ENCODE results near the gene THBD.

The THBD gene

GRCh38 chr20:23049201-23050075, at the start of gene THBD:
THBD (minus strand) TSS chr20:23049672; CDS start chr20:23049504, 168 bp downstream.
- DNase-seq (ENCODE audit: low spot score), result no peak

DNA sequence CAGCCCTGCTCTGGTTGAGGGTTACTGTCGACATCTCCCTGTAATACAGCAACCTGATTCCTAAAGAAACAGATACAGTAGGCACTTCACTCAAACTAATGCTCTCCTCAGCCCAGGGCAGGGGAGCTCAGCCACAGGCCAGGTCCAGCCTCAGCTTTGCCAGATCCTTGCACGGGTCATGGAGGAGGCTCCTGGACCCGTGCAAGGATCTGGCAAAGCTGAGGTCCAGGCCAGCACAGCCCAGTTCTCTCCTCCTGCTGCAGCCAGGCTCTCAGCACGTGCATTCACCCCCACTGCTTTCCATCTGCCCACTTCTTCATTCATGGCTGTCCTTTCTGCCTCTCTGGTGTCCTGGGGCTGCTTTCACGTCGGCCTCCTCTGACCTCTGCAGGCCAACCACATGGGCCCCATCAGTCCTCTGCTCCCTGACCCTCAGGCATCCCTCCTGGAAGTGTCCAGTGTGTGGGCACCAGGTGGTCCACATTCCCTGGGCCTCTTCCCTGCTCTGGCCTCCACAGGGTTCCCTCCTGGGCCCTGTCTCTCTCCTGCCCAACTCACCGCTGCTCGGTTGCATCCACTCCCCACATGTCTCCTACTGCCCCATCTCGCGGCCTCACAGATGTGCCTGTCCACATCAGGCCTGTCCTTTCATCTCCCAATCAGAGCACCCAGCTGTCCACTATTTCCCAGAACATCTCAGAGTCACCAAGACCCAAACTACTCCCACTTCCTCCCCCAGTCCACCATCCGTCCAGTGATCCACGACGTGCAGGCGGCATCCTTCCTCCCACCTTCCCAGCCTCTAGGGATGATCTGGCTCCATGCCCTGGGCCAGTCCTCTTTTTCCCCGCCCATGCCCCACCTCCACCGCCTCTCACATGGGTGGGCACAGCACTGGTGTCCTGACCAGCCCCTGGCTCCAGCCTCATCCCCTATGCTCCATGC, 48.4 kb upstream of the THBD start:
- no peak for DNase-seq (ENCODE audit: low spot score)

DNA sequence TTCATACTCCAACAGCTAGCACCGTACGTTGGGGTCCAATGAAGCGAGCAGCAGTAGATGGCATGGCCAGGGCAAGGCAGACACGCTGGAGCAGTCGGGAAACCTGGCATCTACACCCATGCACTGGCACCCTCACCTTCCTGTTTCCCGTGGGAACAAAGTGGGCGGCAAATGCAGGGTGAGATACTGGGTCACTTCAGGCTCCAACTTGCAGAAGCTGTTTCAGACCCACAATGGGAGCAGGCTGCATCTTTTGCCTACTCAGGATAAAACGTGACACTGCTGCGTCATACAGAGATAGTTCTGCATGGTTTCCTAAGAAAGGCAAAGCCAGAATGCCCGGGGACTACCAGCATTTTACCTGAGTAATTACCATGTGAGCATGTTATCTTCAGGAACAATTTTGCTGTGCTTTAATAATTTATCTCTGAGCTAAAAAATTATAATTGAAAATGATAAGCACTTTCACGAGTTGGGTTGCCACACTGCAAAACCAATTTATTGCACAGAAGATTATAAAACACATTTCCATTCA, 47.6 kb upstream of the THBD start:
- no peak for DNase-seq (ENCODE audit: low spot score)

- DNase-seq (ENCODE audit: low spot score), result no peak
Observed at GRCh38 chr20:23096097-23096496, 46.6 kb upstream of the THBD start.

- no peak for DNase-seq (ENCODE audit: low spot score)
Observed at GRCh38 chr20:23095499-23095898, 46.0 kb upstream of the THBD start.

DNA sequence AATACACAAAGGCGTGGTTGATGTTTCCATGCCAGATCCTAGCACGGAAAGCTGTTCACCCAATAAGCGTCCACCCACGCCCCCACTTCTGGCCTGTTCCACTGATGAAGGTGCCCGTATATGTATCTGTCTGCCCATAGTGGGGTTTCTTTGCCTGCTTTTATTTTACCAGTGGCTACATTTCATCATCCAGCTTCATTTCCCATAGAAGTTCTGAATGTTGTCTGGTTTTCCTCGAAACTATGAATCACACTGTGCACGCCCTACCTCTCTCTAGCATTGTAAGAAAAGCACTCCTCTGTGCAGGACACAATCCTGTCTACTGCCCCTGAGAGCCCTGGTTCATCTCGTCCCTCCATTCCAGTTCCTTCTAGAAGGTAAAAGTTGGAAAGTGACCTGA, 45.5 kb upstream of the THBD start:
- no peak for DNase-seq (ENCODE audit: low spot score)

GRCh38 chr20:23094213-23094896, 44.9 kb upstream of the THBD start:
- DNase-seq (ENCODE audit: low spot score), result no peak

DNA sequence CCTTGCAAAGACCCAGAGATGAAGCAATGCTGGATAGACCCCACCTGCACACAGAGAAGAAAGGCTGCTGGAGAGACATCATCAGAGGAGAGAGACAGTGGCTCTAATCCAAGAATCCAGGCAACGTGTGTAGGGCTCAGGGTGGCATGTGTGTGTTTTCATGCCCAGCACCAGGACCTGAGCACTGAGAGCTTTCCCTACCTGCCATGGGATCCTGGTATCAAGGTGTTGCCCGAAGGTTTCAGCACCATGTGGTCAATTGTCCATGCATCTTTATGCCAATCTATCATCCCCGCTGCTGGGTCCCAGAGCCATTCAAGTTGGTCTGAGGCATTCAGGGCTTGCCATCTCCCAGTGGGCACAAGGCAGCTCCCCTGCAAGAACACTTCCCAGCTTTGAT, 44.1 kb upstream of the THBD start:
- DNase-seq (ENCODE audit: low spot score), result no peak

GRCh38 chr20:23092861-23093495, 43.5 kb upstream of the THBD start:
- no peak for DNase-seq (ENCODE audit: low spot score)

GRCh38 chr20:23092384-23092756, 42.9 kb upstream of the THBD start:
- DNase-seq (ENCODE audit: low spot score), result no peak

DNA sequence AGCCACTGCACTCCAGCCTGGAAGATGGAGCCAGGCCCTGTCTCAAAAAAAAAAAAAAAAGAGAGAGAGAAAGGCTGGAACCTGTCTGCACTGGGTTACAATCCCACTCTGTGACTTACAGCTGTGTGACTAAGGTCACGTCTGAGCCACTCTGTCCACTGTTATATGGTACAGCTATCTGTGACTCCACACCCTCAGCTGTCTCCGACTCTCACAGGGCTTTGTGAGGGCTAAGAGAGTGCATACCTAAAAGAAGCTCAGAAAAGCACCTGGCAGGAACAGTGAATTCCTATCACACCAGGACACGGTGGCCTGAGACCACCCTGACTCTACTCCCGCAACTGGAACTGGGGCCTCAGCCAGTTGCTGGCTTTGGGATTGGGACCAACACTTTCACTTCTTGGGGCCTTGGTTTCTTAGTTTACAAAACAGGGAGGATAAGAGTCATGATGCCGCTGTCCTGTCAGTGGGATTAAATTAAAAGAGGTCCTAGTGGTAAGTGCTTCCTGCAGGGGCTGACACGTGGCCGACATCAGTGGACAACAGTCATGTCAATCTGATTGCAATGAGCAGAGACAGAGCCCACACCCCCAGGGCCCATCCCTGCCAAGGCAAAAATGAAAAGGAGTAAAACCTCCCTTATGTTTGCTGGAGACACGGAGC, 42.4 kb upstream of the THBD start:
- DNase-seq (ENCODE audit: low spot score), result no peak

- no peak for DNase-seq (ENCODE audit: low spot score)
Observed at GRCh38 chr20:23090878-23091277, 41.4 kb upstream of the THBD start.

- no peak for DNase-seq (ENCODE audit: low spot score)
Observed at GRCh38 chr20:23090147-23090546, 40.7 kb upstream of the THBD start.

GRCh38 chr20:23088866-23089265, 39.4 kb upstream of the THBD start:
- DNase-seq (ENCODE audit: low spot score), result no peak

- no peak for DNase-seq (ENCODE audit: low spot score)
Observed at GRCh38 chr20:23087587-23088251, 38.2 kb upstream of the THBD start.

DNA sequence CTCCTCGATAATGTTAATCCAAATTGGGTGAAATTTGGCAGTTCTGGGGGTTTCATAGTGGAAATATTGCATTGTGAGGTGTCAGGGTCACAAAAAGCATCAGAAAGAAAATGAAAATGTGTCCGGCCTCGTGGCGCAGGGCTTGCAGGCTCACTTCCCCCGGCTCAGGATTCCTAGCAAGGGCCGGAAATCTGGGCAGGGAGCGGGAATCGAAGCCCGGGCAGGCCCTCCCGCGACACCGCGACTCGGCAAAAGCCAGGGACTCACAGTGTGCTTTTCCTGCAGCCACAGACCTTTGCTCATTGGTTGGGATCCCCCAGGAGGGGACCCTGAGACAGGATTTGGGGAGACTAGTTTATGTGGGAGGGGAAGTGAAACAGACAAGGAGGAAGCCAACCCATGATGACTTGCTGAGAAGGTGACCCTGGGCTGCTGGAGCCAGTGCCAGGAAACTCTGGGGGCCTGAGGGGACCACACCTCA, 37.5 kb upstream of the THBD start:
- DNase-seq (ENCODE audit: low spot score), result no peak

DNA sequence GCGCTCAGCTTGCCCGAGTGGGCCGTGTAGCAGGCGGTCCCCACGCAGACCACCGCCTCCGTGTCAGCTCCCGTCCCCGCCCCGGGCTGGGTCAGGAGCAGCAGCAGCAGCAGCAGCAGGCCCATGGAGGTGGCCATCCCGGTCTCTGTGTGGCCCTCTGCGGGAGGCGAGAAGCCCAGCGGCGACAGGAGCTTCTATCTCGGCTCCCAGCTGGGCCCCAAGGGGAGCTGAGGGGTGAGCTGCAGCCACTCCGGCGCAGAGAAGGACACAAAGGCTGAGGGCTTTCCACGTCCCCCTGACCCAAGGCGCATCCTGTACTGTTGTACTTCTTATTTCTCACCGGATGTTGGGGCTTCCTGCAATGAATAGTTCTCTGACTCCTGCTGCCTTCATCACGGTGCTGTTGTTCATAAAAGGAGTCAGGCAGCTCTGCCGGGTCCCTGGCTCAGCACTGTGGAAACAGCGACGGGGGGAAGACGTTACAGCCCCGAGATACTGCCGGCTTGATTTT, 36.6 kb upstream of the THBD start, which contains the start of gene CD93:
TSS of gene CD93 (minus strand) at position 269 of the 511 bp plus-strand sequence. CDS start at position 137, 132 bp downstream.
- no peak for DNase-seq (ENCODE audit: low spot score)

DNA sequence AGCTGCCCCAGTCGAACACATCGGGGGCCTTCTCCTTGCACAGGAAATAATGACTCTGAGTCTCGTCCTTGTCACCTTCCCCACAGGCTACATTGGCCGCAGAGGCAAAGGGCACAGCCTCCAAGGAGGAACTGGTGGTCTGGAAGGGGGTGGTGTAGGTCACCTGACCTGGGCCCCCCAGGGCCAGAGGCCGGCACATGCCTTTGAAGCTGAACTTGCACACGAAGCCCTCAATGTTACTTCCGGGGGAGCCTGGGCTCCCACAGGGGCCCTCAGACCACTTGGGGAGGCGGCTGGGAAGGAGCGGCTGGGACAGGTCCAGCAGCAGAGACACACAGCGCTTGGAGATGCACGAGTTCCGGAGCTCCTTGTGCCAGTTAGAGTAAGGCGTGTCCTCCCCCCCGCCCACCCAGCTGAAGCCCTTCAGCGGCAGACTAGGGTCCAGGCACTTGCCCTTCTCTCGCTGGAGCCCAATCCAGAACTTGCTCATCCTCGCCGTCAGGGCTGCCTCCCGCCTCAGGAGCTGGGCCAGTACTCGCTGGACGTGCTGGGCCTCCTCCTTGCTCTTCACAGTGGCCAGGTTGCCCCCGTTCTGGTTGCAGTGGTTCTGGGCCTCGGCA, 36.1 kb upstream of the THBD start:
- no peak for DNase-seq (ENCODE audit: low spot score)

DNA sequence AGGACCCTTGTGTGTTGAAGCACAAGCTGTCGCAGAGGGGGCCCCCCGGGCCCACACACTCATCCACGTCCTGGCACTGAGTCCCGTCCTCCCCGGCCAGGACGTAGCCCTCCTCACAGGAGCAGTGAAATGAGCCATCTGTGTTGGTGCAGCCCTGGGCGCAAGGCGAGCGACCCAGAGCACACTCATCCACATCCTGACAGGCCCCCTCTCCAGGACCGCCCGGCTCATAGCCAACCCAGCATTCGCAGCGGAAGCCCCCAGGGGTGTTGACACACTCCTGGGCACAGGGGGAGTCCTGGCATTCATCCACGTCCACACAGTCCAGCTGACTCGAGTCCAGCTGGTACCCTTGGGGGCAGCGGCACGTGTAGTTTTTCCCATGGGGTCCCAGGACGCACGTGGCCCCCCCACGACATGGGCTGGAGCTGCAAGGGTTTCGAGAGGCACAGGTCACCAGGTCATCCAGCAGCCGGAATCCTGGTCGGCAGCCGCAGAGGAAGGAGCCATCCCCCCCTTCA, 35.4 kb upstream of the THBD start:
- no peak for DNase-seq (ENCODE audit: low spot score)

Measured in HuH-7 (cell line).